KBM-7 (cell line): ENCODE measurements around the gene PRKAR1B.
A peak's percentile ranks its signal among the peaks of the same experiment; 100 is the strongest.
"Not testable (repeated sequence)": the region's sequence is repeated elsewhere in the genome, so short reads cannot be mapped to it uniquely, and the experiment has no call there.

ENCODE experiments used
- DNase-seq: peaks from one replicate; pipeline ENCODE4 v3.0.0-alpha.2; 2015
- in situ Hi-C: fragments of 300-500 bp; cut with MboI; formaldehyde crosslinking; loops from 2 replicates; pipeline ENCODE4 v1.14.3; 2020; ENCODE audit warnings: low sequenced_read_pairs, low pct_unique_long_range_greater_than_20kb, mixed read lengths

The PRKAR1B gene

GRCh38 chr7:635687-636382 is 91.2 kb downstream of the PRKAR1B start:
- in situ Hi-C loops, DNase-seq: not testable (repeated sequence)

- DNase-seq, result no peak
- in situ Hi-C loops, result no loop called here
Observed at GRCh38 chr7:635227-635626, 91.9 kb downstream of the PRKAR1B start.

- no peak for DNase-seq
- in situ Hi-C loops, result no loop called here
Observed at GRCh38 chr7:633381-634018, 93.6 kb downstream of the PRKAR1B start.

- in situ Hi-C loops, result no loop called here
- DNase-seq, result no peak
Observed at GRCh38 chr7:632831-633210, 94.3 kb downstream of the PRKAR1B start.

- no peak for DNase-seq
- in situ Hi-C loops, result no loop called here
Observed at GRCh38 chr7:631964-632830, 94.9 kb downstream of the PRKAR1B start.

- in situ Hi-C loops, result no loop called here
Observed at GRCh38 chr7:631291-631711, 95.8 kb downstream of the PRKAR1B start.

GRCh38 chr7:630539-630938 is 96.5 kb downstream of the PRKAR1B start:
- in situ Hi-C loops, result no loop called here
- no peak for DNase-seq

More at GRCh38 chr7:631291-631711, 95.8 kb downstream of the PRKAR1B start:
- no peak for DNase-seq

- DNase-seq, result no peak
- in situ Hi-C loops, result no loop called here
Observed at GRCh38 chr7:630111-630511, 97.0 kb downstream of the PRKAR1B start.

- DNase-seq, result no peak
- in situ Hi-C loops, result no loop called here
Observed at GRCh38 chr7:628826-629225, 98.3 kb downstream of the PRKAR1B start.

GRCh38 chr7:628402-628763 is 98.7 kb downstream of the PRKAR1B start:
- no peak for DNase-seq
- in situ Hi-C loops, result no loop called here

- in situ Hi-C loops, result no loop called here
- DNase-seq, result no peak
Observed at GRCh38 chr7:627661-628401, 99.2 kb downstream of the PRKAR1B start.

GRCh38 chr7:625376-625971 is 101.6 kb downstream of the PRKAR1B start:
- DNase-seq, result no peak
- in situ Hi-C loops, result no loop called here

- in situ Hi-C loops, result no loop called here
Observed at GRCh38 chr7:623464-623863, 103.6 kb downstream of the PRKAR1B start.

GRCh38 chr7:621572-622285 is 105.4 kb downstream of the PRKAR1B start:
- in situ Hi-C loops, result no loop called here

More at GRCh38 chr7:623464-623863, 103.6 kb downstream of the PRKAR1B start:
- no peak for DNase-seq

GRCh38 chr7:620885-621284 is 106.2 kb downstream of the PRKAR1B start:
- DNase-seq, result no peak

More at GRCh38 chr7:621572-622285, 105.4 kb downstream of the PRKAR1B start:
- no peak for DNase-seq

GRCh38 chr7:620056-620455 is 107.0 kb downstream of the PRKAR1B start:
- DNase-seq, result peak; percentile 15
- in situ Hi-C loops, result no loop called here

More at GRCh38 chr7:620885-621284, 106.2 kb downstream of the PRKAR1B start:
- in situ Hi-C loops, result no loop called here

GRCh38 chr7:619368-619840 is 107.7 kb downstream of the PRKAR1B start:
- no peak for DNase-seq
- in situ Hi-C loops, result no loop called here
